Transverse colon (tissue), 4 donors: ENCODE results near the gene ZNF665. TPM values are rescaled to one million over a fixed set of nuclear protein-coding genes. Genes with fewer than 3 reads are reported as not detected.

Source experiments
- DNase-seq: peaks from one replicate; pipeline ENCODE4 v3.0.0-alpha.2; 2019
- H3K27ac ChIP-seq, 4 donors: fragments of 200-600 bp; sonication (generic); 2 replicates each; pipeline ENCODE4 v1.5.1; 2016 to 2018; ENCODE audit warnings: inconsistent platforms in 4 of 4
- H3K27me3 ChIP-seq: fragments of 200-600 bp; sonication (generic); 2 replicates; pipeline ENCODE4 v1.5.1; 2017; ENCODE audit warnings: inconsistent platforms
- H3K36me3 ChIP-seq, 4 donors: fragments of 200-600 bp; sonication (generic); 2 replicates each; pipeline ENCODE4 v1.5.1; 2017 to 2019; ENCODE audit warnings: inconsistent platforms in 4 of 4
- H3K4me1 ChIP-seq, 4 donors: fragments of 200-600 bp; sonication (generic); 2 replicates each; pipeline ENCODE4 v1.5.1; 2017 to 2020; ENCODE audit warnings: inconsistent platforms in 4 of 4
- H3K4me3 ChIP-seq, 4 donors: fragments of 200-600 bp; sonication (generic); 1 replicate in 1 of 4; 2 replicates in 3 of 4; pipeline versions ENCODE4 v1.5.1 to v1.6.1; 2017 to 2019; ENCODE audit warnings: inconsistent platforms in 4 of 4
- H3K9me3 ChIP-seq, 2 donors: fragments of 200-600 bp; sonication (generic); 2 replicates each; pipeline ENCODE4 v1.5.1; 2017 to 2019; ENCODE audit warnings: inconsistent platforms in 2 of 2
- EP300 ChIP-seq: sonication (generic); formaldehyde crosslinking; IDR thresholded peaks from one replicate; pipeline ENCODE4 v1.6.1; 2017; ENCODE audit warnings: antibody characterized with exemption, low read depth
- POLR2A ChIP-seq: fragments of 450-650 bp; IDR thresholded peaks from one replicate; pipeline ENCODE4 v1.6.1; 2016; ENCODE audit warnings: antibody characterized with exemption, mild to moderate bottlenecking, moderate library complexity
- POLR2AphosphoS5 ChIP-seq, 3 donors: sonication (generic); formaldehyde crosslinking; IDR thresholded peaks; one replicate each; pipeline ENCODE4 v1.6.1; 2016; ENCODE audit warnings: antibody characterized with exemption in 3 of 3
- WGBS, 2 donors: methylation state at CpG; one replicate each; pipeline ENCODE4 v1.1.5; 2018; ENCODE audit warnings: low coverage in 1 of 2; 5-methylcytosine and 5-hydroxymethylcytosine counted together
- in situ Hi-C, 4 donors: fragments of 200-750 bp; cut with MboI; loops; one replicate each; pipeline versions ENCODE4 v1.15.0 to v1.15.1; 2017; ENCODE audit warnings: low sequenced_read_pairs in 3 of 4, low pct_ligation_motif_present in 1 of 4, low pct_unique_long_range_greater_than_20kb in 1 of 4
- intact Hi-C: fragments of 100-400 bp; cut with DNase I; formaldehyde crosslinking; loops from one replicate; pipeline ENCODE4 v1.15.1; 2023; ENCODE audit warnings: low total_unique reads
- total RNA-seq, 4 donors: library from RNA; depleted of rRNA; stranded (reverse); fragments of >200 nt; gene quantifications; one replicate each; pipeline ENCODE4 v1.1.0, GENCODE V29; 2016
- TF ChIP-seq, protein P1 (sequence below), 5 experiments: fragments of 200-600 bp in 3 of 5; fragments of 450-650 bp in 2 of 5; sonication (generic) in 3 of 5; IDR thresholded peaks; 1 replicate in 2 of 5; 2 replicates in 3 of 5; pipeline ENCODE4 v1.5.1; 2016 to 2017; ENCODE audit warnings: antibody characterized with exemption in 5 of 5, inconsistent platforms in 3 of 5, mild to moderate bottlenecking in 2 of 5, moderate library complexity in 1 of 5

ZNF665 gene
- total RNA-seq, 4 donors from 2014 or later: 1.00 to 4.4 (median 2.6) TPM; not detected in 1

DNA sequence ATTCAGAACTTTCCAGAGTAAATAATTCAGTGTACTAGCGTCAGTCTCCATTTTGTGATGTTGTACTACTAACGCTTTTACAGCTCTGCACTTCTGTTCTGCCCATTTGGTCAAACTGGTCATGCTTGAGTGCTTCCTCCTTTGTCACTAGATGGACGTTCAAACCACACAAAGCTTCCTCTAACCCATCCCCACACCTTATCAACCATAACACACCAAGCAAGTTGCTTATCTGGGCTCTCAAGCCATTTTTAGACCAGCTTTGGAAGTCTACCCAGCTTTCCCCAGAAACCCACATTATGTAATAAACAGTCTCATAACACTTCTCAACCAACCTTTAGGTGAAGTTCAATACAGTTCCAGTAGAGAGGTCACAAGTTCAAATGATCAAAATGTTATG, 32.0 kb downstream of the ZNF665 start:
- DNase-seq: no peak
- Histone ChIP-seq H3K27ac (no peak overlapping the region), H3K4me3 (no peak overlapping the region), H3K27me3 (no peaks in the 10 kb centered on the region), H3K36me3 (peaks cover 0 to 11% (median 4%) of the 10 kb centered on the region in 4 donors), H3K9me3 (peaks cover 40% of the 10 kb centered on the region in 2 donors), H3K4me1 (peaks cover 0 to 20% (median 7%) of the 10 kb centered on the region in 4 donors)
- in situ Hi-C loops (no loop called here), intact Hi-C loops (no loop called here)
- TF ChIP-seq, protein P1, sequence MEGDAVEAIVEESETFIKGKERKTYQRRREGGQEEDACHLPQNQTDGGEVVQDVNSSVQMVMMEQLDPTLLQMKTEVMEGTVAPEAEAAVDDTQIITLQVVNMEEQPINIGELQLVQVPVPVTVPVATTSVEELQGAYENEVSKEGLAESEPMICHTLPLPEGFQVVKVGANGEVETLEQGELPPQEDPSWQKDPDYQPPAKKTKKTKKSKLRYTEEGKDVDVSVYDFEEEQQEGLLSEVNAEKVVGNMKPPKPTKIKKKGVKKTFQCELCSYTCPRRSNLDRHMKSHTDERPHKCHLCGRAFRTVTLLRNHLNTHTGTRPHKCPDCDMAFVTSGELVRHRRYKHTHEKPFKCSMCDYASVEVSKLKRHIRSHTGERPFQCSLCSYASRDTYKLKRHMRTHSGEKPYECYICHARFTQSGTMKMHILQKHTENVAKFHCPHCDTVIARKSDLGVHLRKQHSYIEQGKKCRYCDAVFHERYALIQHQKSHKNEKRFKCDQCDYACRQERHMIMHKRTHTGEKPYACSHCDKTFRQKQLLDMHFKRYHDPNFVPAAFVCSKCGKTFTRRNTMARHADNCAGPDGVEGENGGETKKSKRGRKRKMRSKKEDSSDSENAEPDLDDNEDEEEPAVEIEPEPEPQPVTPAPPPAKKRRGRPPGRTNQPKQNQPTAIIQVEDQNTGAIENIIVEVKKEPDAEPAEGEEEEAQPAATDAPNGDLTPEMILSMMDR (IDR thresholded peaks at IDR 0.05): no peak
- TF ChIP-seq EP300 (no peak), POLR2AphosphoS5 (IDR thresholded peaks at IDR 0.05) (no peak), POLR2A (no peak)
- WGBS, 2 donors: 55 to 58% methylated on average over 3 of the region's 3 CpGs

DNA sequence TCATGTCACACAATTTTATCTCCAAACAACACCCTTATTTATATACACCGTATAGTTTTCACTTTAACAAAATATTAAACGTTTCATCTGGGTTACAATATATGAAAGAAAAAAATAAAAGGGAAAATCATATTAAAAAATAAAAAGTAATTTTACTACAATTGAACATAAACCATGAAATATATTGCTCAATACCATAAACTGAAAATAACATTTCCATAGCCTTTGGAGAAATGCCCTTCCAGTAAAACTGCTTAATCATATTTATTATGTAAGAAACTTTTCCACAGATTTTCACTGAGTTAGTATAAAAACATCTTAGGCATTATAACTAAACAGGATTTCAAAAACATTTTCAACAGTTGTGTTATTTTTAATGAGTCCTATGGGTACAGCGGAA, 32.8 kb downstream of the ZNF665 start:
- no peak overlapping the region for H3K27ac ChIP-seq
- DNase-seq: no peak
- H3K4me3 ChIP-seq: no peak overlapping the region
- no peaks in the 10 kb centered on the region for H3K27me3 ChIP-seq
- H3K9me3 ChIP-seq: peaks cover 32 to 33% of the 10 kb centered on the region in 2 donors
- TF ChIP-seq EP300: no peak
- TF ChIP-seq POLR2AphosphoS5 (IDR thresholded peaks at IDR 0.05): no peak
- TF ChIP-seq, protein P1 (IDR thresholded peaks at IDR 0.05): no peak
- no peak for TF ChIP-seq POLR2A
- H3K4me1 ChIP-seq: peaks cover 0 to 20% (median 7%) of the 10 kb centered on the region in 4 donors
- in situ Hi-C loops: no loop called here
- peaks cover 0 to 4% (median under 1%) of the 10 kb centered on the region in 4 donors for H3K36me3 ChIP-seq
- intact Hi-C loops: no loop called here
- WGBS, 2 donors: 86 to 94% methylated on average over 3 of the region's 3 CpGs

DNA sequence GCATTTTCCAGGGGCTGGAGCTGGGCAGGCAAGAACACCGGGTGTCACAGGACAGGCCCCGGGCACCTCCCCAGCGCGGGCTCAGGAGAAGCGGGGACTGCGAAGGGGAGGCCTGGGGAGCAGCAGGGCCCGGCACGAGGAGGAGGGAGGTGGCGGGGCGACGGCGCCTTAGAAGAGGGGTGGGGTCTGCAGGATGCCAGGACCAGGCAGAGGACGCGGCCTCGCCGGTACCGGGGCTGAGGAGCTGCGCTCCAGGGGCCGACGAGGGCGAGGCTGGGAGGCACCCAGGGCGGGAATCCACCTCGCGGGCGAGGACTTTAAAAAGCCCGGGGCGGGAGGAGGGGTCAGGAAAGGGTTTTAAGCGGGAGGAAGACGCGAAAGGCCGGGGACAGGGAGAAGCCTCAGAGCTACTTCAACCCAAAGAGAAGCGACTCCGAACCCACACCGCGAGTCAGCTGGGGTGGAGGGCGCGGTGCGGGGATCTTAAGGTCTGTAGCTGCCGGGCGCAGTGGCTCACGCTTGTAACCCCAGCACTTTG, 35.0 kb downstream of the ZNF665 start:
- peaks cover 14 to 20% of the 10 kb centered on the region in 2 donors for H3K9me3 ChIP-seq
- intact Hi-C loops: no loop called here
- peaks cover 0 to 2% (median 0%) of the 10 kb centered on the region in 4 donors for H3K36me3 ChIP-seq
- H3K4me1 ChIP-seq: peaks cover 0 to 20% (median 7%) of the 10 kb centered on the region in 4 donors
- DNase-seq: peak; percentile 39
- TF ChIP-seq EP300: no peak
- peak overlapping the region; percentile 59 to 77 (median 74) for H3K27ac ChIP-seq
- peak overlapping the region; percentile 58 to 75 (median 69) for H3K4me3 ChIP-seq
- in situ Hi-C loops: no loop called here
- no peaks in the 10 kb centered on the region for H3K27me3 ChIP-seq
- WGBS, 2 donors: 0 to 1% methylated on average over 1 to 41 of the region's 41 CpGs

DNA sequence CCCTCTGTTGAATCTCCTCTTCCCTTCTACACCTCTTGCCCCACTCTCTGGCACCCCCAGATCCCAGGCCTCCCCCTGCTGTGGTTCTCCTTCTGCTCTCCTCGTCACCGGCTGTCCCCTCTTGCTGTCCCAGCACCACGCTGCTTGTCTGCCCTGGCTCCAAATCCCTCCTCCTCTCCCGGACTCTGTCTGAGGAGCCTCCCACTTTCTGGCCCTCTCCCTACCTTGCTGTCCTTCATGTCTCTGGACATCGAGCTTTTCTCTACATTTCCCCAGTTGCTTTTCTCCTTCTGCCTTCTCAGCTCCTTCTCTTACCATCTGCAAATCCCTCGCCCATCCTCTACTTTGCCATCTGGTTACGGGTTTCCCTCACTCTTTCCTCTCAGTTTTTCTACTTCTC, 35.5 kb downstream of the ZNF665 start:
- intact Hi-C loops (no loop called here), in situ Hi-C loops (no loop called here)
- TF ChIP-seq POLR2AphosphoS5 (IDR thresholded peaks at IDR 0.05) (no peak), EP300 (no peak), POLR2A (no peak)
- TF ChIP-seq, protein P1 (IDR thresholded peaks at IDR 0.05): no peak
- H3K4me1 ChIP-seq: peaks cover 0 to 20% (median 7%) of the 10 kb centered on the region in 4 donors
- 35 to 53% methylated on average over 4 to 7 of the region's 7 CpGs for WGBS, 2 donors
- peaks cover 0 to 8% (median 0%) of the 10 kb centered on the region in 4 donors for H3K36me3 ChIP-seq
- DNase-seq: no peak
- peaks cover 17 to 21% of the 10 kb centered on the region in 2 donors for H3K9me3 ChIP-seq
- H3K4me3 ChIP-seq: peak overlapping the region; percentile 58 to 75 (median 69)
- no peaks in the 10 kb centered on the region for H3K27me3 ChIP-seq
- peak overlapping the region in 3 of 4 donors; percentile 73 to 77 (median 74) for H3K27ac ChIP-seq
